Measurements from ENCODE around the gene APBA1. TPM values are rescaled to one million over a fixed set of nuclear protein-coding genes. Genes with fewer than 3 reads are reported as not detected.

The APBA1 gene
- total and polyA plus RNA-seq, 2 of the 8 experiments (the other 6 are each of a cell fraction or from before 2014, with no cell fraction given), result 0.36 to 0.60 TPM

GRCh38 chr9:69609156-69609555 lies 63.0 kb downstream of the APBA1 start:
- Histone ChIP-seq H4K20me1 (replicated peaks in 1 of 2; ENCODE audit: control insufficient read depth in 1 of 2, insufficient read depth in 2 of 2, low read length in 2 of 2) (no peaks in the 10 kb centered on the region), H3K4me1 (replicated peaks in 1 of 4; ENCODE audit: control insufficient read depth in 3 of 4, insufficient read depth in 4 of 4, low read length in 3 of 4) (peaks cover 0 to 7% (median 0%) of the 10 kb centered on the region in 4 experiments; a peak in 1 of 7 replicates), H3K9me3 (ENCODE audit: insufficient read depth in 2 of 2, low read depth in 1 of 2, low read length in 1 of 2) (no peaks in the 10 kb centered on the region), H3K79me2 (ENCODE audit: control insufficient read depth in 1 of 2, insufficient read depth in 2 of 2, low read length in 2 of 2) (no peaks in the 10 kb centered on the region), H4K91ac (replicated peaks; ENCODE audit: insufficient read length, low read length) (no peak overlapping the region), H3K9ac (replicated peaks in 1 of 4; ENCODE audit: extremely low read depth in 1 of 4, low read depth in 3 of 4, low read length in 3 of 4) (no peak overlapping the region), H2BK120ac (replicated peaks; ENCODE audit: low read depth, low read length) (no peak overlapping the region), H3K4ac (replicated peaks; ENCODE audit: insufficient read length, low read depth, low read length) (no peak overlapping the region), H3K23me2 (ENCODE audit: low read depth, low read length) (no peaks in the 10 kb centered on the region), H3K56ac (replicated peaks; ENCODE audit: insufficient read length, low read depth, low read length) (no peak overlapping the region), H4K8ac (ENCODE audit: extremely low read depth, insufficient read depth, low read length) (no peak overlapping the region), H3K36me3 (ENCODE audit: control insufficient read depth in 2 of 4, insufficient read depth in 4 of 4, low read length in 3 of 4) (no peaks in the 10 kb centered on the region), H2BK5ac (ENCODE audit: low read depth, low read length) (no peak overlapping the region), H3K27ac (ENCODE audit: low read depth, low read length) (no peak overlapping the region), H3K18ac (ENCODE audit: extremely low read depth, low read length) (no peak overlapping the region), H4K5ac (ENCODE audit: insufficient read length, low read depth, low read length) (no peak overlapping the region), H2BK20ac (ENCODE audit: low read length) (no peak overlapping the region), H3K23ac (ENCODE audit: insufficient read length) (no peak overlapping the region), H2BK12ac (ENCODE audit: low read depth, low read length) (no peak overlapping the region), H3K79me1 (ENCODE audit: low read depth, low read length) (no peaks in the 10 kb centered on the region), H2AK5ac (ENCODE audit: low read depth, low read length) (no peak overlapping the region), H3K14ac (ENCODE audit: insufficient read length) (no peak overlapping the region), H3K4me3 (ENCODE audit: extremely low read depth in 1 of 4, insufficient read depth in 2 of 4, low read depth in 3 of 4, low read length in 4 of 4) (no peak overlapping the region), H3K27me3 (replicated peaks in 1 of 4; ENCODE audit: control insufficient read depth in 3 of 4, extremely low read depth in 1 of 4, insufficient read depth in 3 of 4, low read length in 3 of 4) (no peaks in the 10 kb centered on the region), H3K4me2 (ENCODE audit: insufficient read depth in 1 of 2, low read depth in 2 of 2, low read length in 2 of 2) (no peak overlapping the region), H2BK15ac (ENCODE audit: low read length) (no peak overlapping the region), H2AFZ (ENCODE audit: low read length) (no peak overlapping the region)
- ChIA-PET POLR2A (ENCODE audit: partially characterized antibody) (no interaction called here), CTCF (ENCODE audit: partially characterized antibody) (interaction anchor here (1.3 kb wide), 1 partner anchor 14 kb away, joined by 4 read pairs; no protein-coding TSS in a partner anchor)
- no peak for TF ChIP-seq CTBP2 (IDR thresholded peaks at IDR 0.05; ENCODE audit: borderline replicate concordance, insufficient read depth, insufficient read length, low read length)
- TF ChIP-seq RBBP5 (IDR thresholded peaks at IDR 0.05; ENCODE audit: borderline replicate concordance, low read depth, low read length), result no peak
- TF ChIP-seq ATF3 (IDR thresholded peaks at IDR 0.05; ENCODE audit: insufficient read depth, low read depth, low read length), result no peak
- no peak for TF ChIP-seq SP1 (IDR thresholded peaks at IDR 0.05; ENCODE audit: low read depth, low read length)
- no peak for FAIRE-seq
- no peak for DNase-seq (ENCODE audit: low read depth in 1 of 2, low spot score in 2 of 2)

Measured in H1 (cell line).